GM08714 (cell line): Measurements from ENCODE around the gene MED23.

ENCODE experiments used
- H3K4me3 ChIP-seq: fragments of 200-500 bp; sonication (Bioruptor generic); 2 replicates; pipeline ENCODE4 v1.5.1; 2014; ENCODE audit warnings: mild to moderate bottlenecking, low read length, inconsistent platforms
- ZNF274 ChIP-seq: IDR thresholded peaks from 2 replicates; pipeline ENCODE4 v1.6.1; 2012; ENCODE audit warnings: mild to moderate bottlenecking, low read depth, low read length

The MED23 gene

DNA sequence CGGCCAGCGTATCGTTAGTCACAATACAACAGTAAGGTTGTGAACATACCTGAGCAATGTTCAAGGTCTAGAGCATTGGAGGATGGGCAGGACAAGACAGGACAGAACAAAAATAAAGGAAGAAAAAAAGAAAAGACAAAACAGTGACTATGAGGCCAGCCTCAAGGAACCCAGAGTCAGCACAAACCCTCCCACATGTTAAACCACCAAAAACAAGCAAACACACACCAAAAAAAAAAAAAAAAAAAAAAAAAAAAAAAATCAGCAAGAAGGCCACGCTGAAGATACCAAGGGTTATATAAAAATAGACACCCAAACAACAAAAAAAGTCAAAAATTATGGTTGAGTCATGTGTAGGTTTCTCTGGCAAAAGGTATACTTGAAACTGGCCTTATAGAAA is 12.8 kb downstream of the MED23 start:
- no peak overlapping the region for H3K4me3 ChIP-seq
- TF ChIP-seq ZNF274 = no peak

- TF ChIP-seq ZNF274 = no peak
- no peak overlapping the region for H3K4me3 ChIP-seq
These were observed 14.6 kb downstream of the MED23 start for GRCh38 chr6:131613296-131613925.

DNA sequence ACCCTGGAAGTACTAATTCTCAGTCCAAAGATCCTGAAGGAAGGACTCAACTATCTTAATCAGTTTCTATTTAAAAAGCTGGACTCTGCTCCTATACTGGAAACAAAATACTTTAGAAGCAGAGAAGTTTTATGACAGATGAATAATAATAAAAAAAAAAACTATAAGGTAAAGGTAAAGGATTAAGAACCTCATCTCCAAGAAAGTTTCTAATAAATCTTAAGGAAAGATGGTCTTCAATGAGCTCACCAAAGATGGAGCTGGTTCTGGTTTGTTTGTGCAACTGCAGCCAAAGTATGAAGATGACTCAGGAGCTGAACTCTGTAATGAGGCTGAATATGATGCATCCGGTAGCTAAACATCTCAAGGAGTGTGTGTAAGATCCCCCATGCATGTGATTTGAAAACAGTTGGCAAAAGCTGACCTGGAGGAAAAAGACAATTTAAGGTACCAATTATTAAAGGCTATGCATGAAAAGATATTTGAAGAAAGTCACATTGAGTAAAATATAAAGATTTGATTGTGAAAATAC is 25.2 kb downstream of the MED23 start:
- no peak for TF ChIP-seq ZNF274

DNA sequence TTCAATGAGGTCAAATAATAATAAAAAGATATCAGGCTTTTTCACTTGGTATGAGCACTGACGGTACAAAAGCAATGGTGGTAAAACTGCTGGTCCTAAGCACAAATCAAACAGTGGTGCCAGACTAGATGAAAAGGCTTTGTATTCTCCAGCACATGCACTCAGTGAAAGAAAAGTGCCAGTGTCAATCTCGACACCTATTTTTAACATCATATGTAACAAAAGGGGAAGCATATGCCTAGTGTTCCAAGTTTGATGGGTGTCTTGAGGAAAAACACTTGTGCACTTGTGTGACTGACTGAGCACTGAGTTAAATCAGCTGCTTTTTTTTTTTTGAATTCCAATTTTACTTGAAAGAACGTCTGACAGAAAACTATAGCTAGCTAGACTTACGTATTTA is 27.3 kb downstream of the MED23 start:
- H3K4me3 ChIP-seq = no peak overlapping the region
- no peak for TF ChIP-seq ZNF274

More for the DNA sequence above, 25.2 kb downstream of the MED23 start:
- no peak overlapping the region for H3K4me3 ChIP-seq

GRCh38 chr6:131597446-131597845 is 30.6 kb downstream of the MED23 start:
- H3K4me3 ChIP-seq = no peak overlapping the region
- TF ChIP-seq ZNF274 = no peak

- no peak for TF ChIP-seq ZNF274
- H3K4me3 ChIP-seq = no peak overlapping the region
These were observed 34.0 kb downstream of the MED23 start for GRCh38 chr6:131594074-131594473.

GRCh38 chr6:131592935-131593334 is 35.1 kb downstream of the MED23 start:
- no peak overlapping the region for H3K4me3 ChIP-seq
- TF ChIP-seq ZNF274 = no peak

DNA sequence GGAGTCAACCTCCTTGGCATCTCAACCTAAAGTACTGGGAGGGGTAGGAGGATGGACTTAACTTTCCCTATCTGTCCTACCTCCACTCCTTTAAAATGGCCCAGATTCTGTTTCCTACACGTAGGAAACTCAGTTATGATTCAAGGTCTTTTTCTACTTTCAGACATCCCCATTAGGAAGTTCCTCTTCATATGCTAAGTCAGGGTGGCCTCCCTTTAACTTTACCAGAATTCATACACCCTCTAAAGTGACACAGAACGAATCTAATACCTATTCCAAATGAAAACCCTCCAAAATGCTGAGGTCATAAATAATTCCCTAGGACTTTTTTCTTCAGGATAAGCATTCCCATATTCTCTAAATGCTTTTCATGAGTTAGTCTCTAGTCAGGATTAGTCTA is 39.4 kb downstream of the MED23 start:
- no peak for TF ChIP-seq ZNF274
- no peak overlapping the region for H3K4me3 ChIP-seq

GRCh38 chr6:131587909-131588308 is 40.1 kb downstream of the MED23 start:
- no peak for TF ChIP-seq ZNF274

GRCh38 chr6:131586543-131586942 is 41.5 kb downstream of the MED23 start:
- TF ChIP-seq ZNF274 = no peak

More at GRCh38 chr6:131587909-131588308, 40.1 kb downstream of the MED23 start:
- no peak overlapping the region for H3K4me3 ChIP-seq

GRCh38 chr6:131581523-131581922 is 46.5 kb downstream of the MED23 start:
- H3K4me3 ChIP-seq = no peak overlapping the region
- no peak for TF ChIP-seq ZNF274

More at GRCh38 chr6:131586543-131586942, 41.5 kb downstream of the MED23 start:
- H3K4me3 ChIP-seq = no peak overlapping the region

- H3K4me3 ChIP-seq = no peak overlapping the region
- TF ChIP-seq ZNF274 = no peak
These were observed 52.1 kb downstream of the MED23 start for GRCh38 chr6:131575834-131576478.

- TF ChIP-seq ZNF274 = no peak
- H3K4me3 ChIP-seq = no peak overlapping the region
These were observed 53.4 kb downstream of the MED23 start for GRCh38 chr6:131574686-131575085.

DNA sequence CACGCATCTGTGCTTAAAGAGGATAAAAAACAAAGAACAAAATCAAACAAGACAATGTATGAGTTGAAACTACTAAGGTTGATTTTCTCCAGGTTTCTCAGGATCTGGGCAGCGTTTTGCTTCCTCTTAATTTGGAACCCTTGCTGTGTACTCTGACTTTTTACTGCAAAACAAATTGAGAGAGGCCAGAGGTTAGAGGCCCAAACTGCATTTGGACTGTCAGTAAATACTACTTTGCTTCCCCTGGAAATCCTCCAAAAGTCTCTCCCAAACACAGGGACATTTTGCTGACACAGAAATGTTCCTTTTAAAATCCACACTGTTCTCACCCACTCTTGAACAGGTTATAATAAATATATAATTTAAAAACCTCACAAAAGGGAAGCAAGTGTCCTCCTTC is 53.9 kb downstream of the MED23 start:
- no peak for TF ChIP-seq ZNF274
- no peak overlapping the region for H3K4me3 ChIP-seq

- no peak for TF ChIP-seq ZNF274
- no peak within 1 kb of the TSS for H3K4me3 ChIP-seq
These were observed 55.2 kb downstream of the MED23 start, which contains the start of gene ARG1 for GRCh38 chr6:131572686-131573415. Gene ARG1, plus strand, starts transcription at chr6:131573226. Its CDS starts 57 bp downstream, at chr6:131573283.
